IMR-90 (cell line): Measurements from ENCODE around the gene PPM1M. TPM values are rescaled to one million over a fixed set of nuclear protein-coding genes. Genes with fewer than 3 reads are reported as not detected.

Experiments
- polyA plus RNA-seq, 3 experiments: library from polyadenylated mRNA; depleted of rRNA; stranded (reverse); fragments of >200 nt; gene quantifications; 2 replicates each; pipeline ENCODE4 v1.2.3, GENCODE V29; 2012; ENCODE audit warnings: low replicate concordance in 1 of 3
- total RNA-seq: library from RNA; depleted of rRNA; stranded (reverse); fragments of >200 nt; gene quantifications from 2 replicates; pipeline ENCODE4 v1.2.3, GENCODE V29; 2012
- TF ChIP-seq, protein P1 (sequence below): conservative IDR thresholded peaks from 2 replicates; pipeline ENCODE4 v1.5.1; 2012; ENCODE audit warnings: mild to moderate bottlenecking, low read depth, low read length, improper control_type of control experiment

Gene PPM1M
- total and polyA plus RNA-seq, 2 of the 4 experiments (the other 2 are of a cell fraction), result 12.2 to 18.1 TPM

DNA sequence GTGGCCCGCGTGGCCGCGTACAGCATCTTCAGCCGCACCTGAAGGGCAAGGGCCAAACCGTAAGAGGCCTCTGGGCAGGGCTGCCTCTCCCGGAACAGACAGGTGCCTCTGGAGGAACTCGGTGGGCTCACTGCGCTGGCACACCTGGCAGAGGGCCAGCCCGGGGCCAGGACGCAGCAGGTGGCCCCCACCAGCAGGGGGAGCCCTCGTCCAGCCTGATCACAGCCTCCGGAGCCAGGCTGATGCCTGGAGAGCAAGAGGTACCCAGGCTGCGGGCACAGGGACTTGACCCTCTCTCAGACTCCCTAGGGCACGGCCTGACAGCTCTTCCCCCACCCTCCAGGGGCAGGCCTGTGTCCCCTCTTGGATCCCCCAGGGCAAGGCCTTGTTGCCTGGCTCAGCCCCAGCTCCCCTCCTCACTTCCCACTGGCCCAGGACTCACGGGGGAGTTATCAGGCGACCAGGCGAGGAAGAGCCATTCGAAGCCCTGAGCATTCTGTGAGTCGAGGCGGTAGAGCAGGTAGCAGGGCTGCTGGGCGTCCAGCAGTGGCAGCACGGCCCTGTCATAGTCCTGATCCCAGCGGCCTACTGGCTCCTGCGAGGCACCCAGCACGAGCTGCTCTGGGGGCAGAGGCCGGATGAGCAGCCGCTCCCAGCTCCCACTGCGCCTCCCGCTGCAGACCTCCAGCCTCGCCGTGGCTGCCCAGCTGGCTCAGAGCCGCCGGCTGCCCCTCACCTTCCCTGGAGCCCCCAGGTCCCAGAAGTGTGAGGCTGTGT, 13.9 kb upstream of the PPM1M start (continued):
- TF ChIP-seq, protein P1, sequence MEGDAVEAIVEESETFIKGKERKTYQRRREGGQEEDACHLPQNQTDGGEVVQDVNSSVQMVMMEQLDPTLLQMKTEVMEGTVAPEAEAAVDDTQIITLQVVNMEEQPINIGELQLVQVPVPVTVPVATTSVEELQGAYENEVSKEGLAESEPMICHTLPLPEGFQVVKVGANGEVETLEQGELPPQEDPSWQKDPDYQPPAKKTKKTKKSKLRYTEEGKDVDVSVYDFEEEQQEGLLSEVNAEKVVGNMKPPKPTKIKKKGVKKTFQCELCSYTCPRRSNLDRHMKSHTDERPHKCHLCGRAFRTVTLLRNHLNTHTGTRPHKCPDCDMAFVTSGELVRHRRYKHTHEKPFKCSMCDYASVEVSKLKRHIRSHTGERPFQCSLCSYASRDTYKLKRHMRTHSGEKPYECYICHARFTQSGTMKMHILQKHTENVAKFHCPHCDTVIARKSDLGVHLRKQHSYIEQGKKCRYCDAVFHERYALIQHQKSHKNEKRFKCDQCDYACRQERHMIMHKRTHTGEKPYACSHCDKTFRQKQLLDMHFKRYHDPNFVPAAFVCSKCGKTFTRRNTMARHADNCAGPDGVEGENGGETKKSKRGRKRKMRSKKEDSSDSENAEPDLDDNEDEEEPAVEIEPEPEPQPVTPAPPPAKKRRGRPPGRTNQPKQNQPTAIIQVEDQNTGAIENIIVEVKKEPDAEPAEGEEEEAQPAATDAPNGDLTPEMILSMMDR, result peak; percentile 79
